T-helper 2 cell treated with Interferon-gamma antibody and Interleukin-4, amounts not matched to agents 100 ng/mL and 5 ng/mL, for 36 hours (primary cell): ENCODE results near the gene RAD51B. TPM values are rescaled to one million over a fixed set of nuclear protein-coding genes. Genes with fewer than 3 reads are reported as not detected.

Experiments
- intact Hi-C: fragments of 100-400 bp; cut with micrococcal nuclease; formaldehyde crosslinking; loops from one replicate; pipeline ENCODE4 v1.15.1; 2023
- total RNA-seq: library from RNA; stranded (reverse); gene quantifications from 2 replicates; pipeline ENCODE4 v1.2.3, GENCODE V29; 2022

The RAD51B gene
- total RNA-seq, 1 donor from 2014 or later = 31.7 TPM

GRCh38 chr14:67831113-67831512 lies 11.5 kb downstream of the RAD51B start:
- intact Hi-C loops = no loop called here

GRCh38 chr14:67833403-67833802 lies 13.8 kb downstream of the RAD51B start:
- intact Hi-C loops = no loop called here

- intact Hi-C loops = no loop called here
Measured at GRCh38 chr14:67835596-67835995, 16.0 kb downstream of the RAD51B start.

- intact Hi-C loops = no loop called here
Measured at GRCh38 chr14:67837011-67837624, 17.5 kb downstream of the RAD51B start.

- intact Hi-C loops = no loop called here
Measured at GRCh38 chr14:67846029-67846610, 26.5 kb downstream of the RAD51B start.

GRCh38 chr14:67850066-67850830 lies 30.7 kb downstream of the RAD51B start:
- intact Hi-C loops = no loop called here

GRCh38 chr14:67851785-67852410 lies 32.3 kb downstream of the RAD51B start:
- intact Hi-C loops = no loop called here

- intact Hi-C loops = no loop called here
Measured at GRCh38 chr14:67852926-67853604, 33.5 kb downstream of the RAD51B start.

- intact Hi-C loops = no loop called here
Measured at GRCh38 chr14:67853715-67854114, 34.1 kb downstream of the RAD51B start.

- intact Hi-C loops = no loop called here
Measured at GRCh38 chr14:67856827-67857226, 37.2 kb downstream of the RAD51B start.

- intact Hi-C loops = no loop called here
Measured at GRCh38 chr14:67857778-67858350, 38.3 kb downstream of the RAD51B start.

- intact Hi-C loops = no loop called here
Measured at GRCh38 chr14:67859169-67859749, 39.7 kb downstream of the RAD51B start.

- intact Hi-C loops = no loop called here
Measured at GRCh38 chr14:67863223-67863622, 43.6 kb downstream of the RAD51B start.

GRCh38 chr14:67875175-67876006 lies 55.8 kb downstream of the RAD51B start:
- intact Hi-C loops = no loop called here

- intact Hi-C loops = no loop called here
Measured at GRCh38 chr14:67879026-67879425, 59.4 kb downstream of the RAD51B start.

- intact Hi-C loops = no loop called here
Measured at GRCh38 chr14:67881225-67881624, 61.6 kb downstream of the RAD51B start.

GRCh38 chr14:67882986-67883555 lies 63.5 kb downstream of the RAD51B start:
- intact Hi-C loops = no loop called here

GRCh38 chr14:67883717-67884116 lies 64.1 kb downstream of the RAD51B start:
- intact Hi-C loops = no loop called here

- intact Hi-C loops = no loop called here
Measured at GRCh38 chr14:67886191-67886590, 66.6 kb downstream of the RAD51B start.

GRCh38 chr14:67887478-67887877 lies 67.9 kb downstream of the RAD51B start:
- intact Hi-C loops = no loop called here
